Globus pallidus (tissue), 1 donor: ENCODE results near the gene DCUN1D5.

Experiments
- DNase-seq: peaks from one replicate; pipeline ENCODE4 v3.0.0-alpha.2; 2015; ENCODE audit warnings: low spot score

DCUN1D5 gene

GRCh38 chr11:103091801-103092524, at the start of gene DCUN1D5:
TSS of gene DCUN1D5 (minus strand) at chr11:103092160. CDS start at chr11:103091872, 288 bp downstream.
- DNase-seq = peak; percentile 94

- DNase-seq = no peak
Measured at GRCh38 chr11:103125462-103125861, 33.5 kb upstream of the DCUN1D5 start.

- DNase-seq = no peak
Measured at GRCh38 chr11:103114836-103115235, 22.9 kb upstream of the DCUN1D5 start.

- DNase-seq = no peak
Measured at GRCh38 chr11:103112364-103112763, 20.4 kb upstream of the DCUN1D5 start.

- DNase-seq = no peak
Measured at GRCh38 chr11:103111400-103111799, 19.4 kb upstream of the DCUN1D5 start.

- DNase-seq = no peak
Measured at GRCh38 chr11:103110391-103110790, 18.4 kb upstream of the DCUN1D5 start.

GRCh38 chr11:103109818-103110388, 17.9 kb upstream of the DCUN1D5 start:
- DNase-seq = no peak

- DNase-seq = peak; percentile 86
Measured at GRCh38 chr11:103108933-103109817, 17.2 kb upstream of the DCUN1D5 start, which contains the start of gene DYNC2H1. TSS of gene DYNC2H1 (plus strand) at chr11:103109426. CDS start at chr11:103109575, 149 bp downstream.

GRCh38 chr11:103097279-103097678, 5.3 kb upstream of the DCUN1D5 start:
- no peak for DNase-seq

GRCh38 chr11:103091064-103091800, 728 bp downstream of the DCUN1D5 start:
- DNase-seq = no peak

GRCh38 chr11:103086461-103086860, 5.5 kb downstream of the DCUN1D5 start:
- no peak for DNase-seq

GRCh38 chr11:103085758-103086365, 6.1 kb downstream of the DCUN1D5 start:
- no peak for DNase-seq

- no peak for DNase-seq
Measured at GRCh38 chr11:103079833-103080232, 12.1 kb downstream of the DCUN1D5 start.

- no peak for DNase-seq
Measured at GRCh38 chr11:103078710-103079109, 13.2 kb downstream of the DCUN1D5 start.

GRCh38 chr11:103077554-103077953, 14.4 kb downstream of the DCUN1D5 start:
- DNase-seq = no peak

GRCh38 chr11:103076361-103076760, 15.6 kb downstream of the DCUN1D5 start:
- DNase-seq = no peak

- no peak for DNase-seq
Measured at GRCh38 chr11:103071008-103071407, 21.0 kb downstream of the DCUN1D5 start.

- no peak for DNase-seq
Measured at GRCh38 chr11:103070142-103070541, 21.8 kb downstream of the DCUN1D5 start.

GRCh38 chr11:103069367-103069766, 22.6 kb downstream of the DCUN1D5 start:
- DNase-seq = no peak

- no peak for DNase-seq
Measured at GRCh38 chr11:103067118-103067517, 24.8 kb downstream of the DCUN1D5 start.

GRCh38 chr11:103061656-103062055, 30.3 kb downstream of the DCUN1D5 start:
- DNase-seq = no peak
